Measurements from ENCODE around the gene NBPF3.

DNA sequence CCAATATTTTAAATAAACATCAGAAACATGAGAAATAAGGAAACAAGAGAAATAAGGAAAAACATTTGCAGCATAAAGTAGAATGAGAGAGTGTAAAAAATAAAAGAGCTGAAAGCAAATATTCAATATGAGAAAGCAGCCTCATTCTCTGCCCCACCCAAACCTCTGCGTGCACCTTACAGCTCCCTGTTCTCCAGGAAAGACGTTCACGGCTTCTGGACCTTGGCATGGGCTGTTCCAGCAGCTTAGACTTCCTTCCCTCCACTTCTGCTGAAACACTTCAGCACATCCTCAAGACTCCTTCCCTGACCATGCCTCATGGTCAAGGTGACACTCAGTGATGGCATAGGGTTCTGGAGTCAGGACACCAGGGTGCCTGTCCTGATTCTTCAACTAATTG lies 92.6 kb downstream of the NBPF3 start:
- TF ChIP-seq, protein P1, sequence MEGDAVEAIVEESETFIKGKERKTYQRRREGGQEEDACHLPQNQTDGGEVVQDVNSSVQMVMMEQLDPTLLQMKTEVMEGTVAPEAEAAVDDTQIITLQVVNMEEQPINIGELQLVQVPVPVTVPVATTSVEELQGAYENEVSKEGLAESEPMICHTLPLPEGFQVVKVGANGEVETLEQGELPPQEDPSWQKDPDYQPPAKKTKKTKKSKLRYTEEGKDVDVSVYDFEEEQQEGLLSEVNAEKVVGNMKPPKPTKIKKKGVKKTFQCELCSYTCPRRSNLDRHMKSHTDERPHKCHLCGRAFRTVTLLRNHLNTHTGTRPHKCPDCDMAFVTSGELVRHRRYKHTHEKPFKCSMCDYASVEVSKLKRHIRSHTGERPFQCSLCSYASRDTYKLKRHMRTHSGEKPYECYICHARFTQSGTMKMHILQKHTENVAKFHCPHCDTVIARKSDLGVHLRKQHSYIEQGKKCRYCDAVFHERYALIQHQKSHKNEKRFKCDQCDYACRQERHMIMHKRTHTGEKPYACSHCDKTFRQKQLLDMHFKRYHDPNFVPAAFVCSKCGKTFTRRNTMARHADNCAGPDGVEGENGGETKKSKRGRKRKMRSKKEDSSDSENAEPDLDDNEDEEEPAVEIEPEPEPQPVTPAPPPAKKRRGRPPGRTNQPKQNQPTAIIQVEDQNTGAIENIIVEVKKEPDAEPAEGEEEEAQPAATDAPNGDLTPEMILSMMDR (IDR thresholded peaks at IDR 0.05; ENCODE audit: poor library complexity) = no peak
- no peak for TF ChIP-seq EZH2 (IDR thresholded peaks at IDR 0.05; ENCODE audit: borderline replicate concordance)
- TF ChIP-seq EZH2phosphoT487 (IDR thresholded peaks at IDR 0.05; ENCODE audit: low read depth, severe bottlenecking, unreplicated experiment) = no peak

Data from hepatocyte (in vitro differentiated cells).